ENCODE results near the gene ATP5MC3. TPM values are rescaled to one million over a fixed set of nuclear protein-coding genes. Genes with fewer than 3 reads are reported as not detected.

The ATP5MC3 gene
- total RNA-seq, 1 donor, result 107 TPM

DNA sequence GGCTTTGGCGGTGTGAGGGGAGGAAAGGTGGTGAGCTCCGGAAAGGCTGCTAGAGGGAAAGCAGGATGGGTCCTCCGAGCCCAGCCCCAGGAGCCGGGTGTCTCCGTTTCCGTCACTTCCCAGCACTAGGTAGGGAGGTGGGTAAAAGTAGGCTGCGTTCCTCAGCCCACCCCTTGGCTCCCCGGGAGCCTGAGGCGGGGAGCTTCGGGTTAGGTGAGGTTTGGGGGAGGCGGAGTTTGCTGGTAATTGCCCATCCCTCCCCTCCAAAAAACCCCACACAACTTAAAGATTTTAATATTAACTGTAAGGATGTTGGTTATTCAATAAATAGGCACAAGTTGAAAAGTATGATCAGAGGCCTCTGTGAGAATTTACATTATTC is 13.0 kb downstream of the ATP5MC3 start:
- no peak for DNase-seq (ENCODE audit: low read depth in 2 of 3, low spot score in 2 of 3)

DNA sequence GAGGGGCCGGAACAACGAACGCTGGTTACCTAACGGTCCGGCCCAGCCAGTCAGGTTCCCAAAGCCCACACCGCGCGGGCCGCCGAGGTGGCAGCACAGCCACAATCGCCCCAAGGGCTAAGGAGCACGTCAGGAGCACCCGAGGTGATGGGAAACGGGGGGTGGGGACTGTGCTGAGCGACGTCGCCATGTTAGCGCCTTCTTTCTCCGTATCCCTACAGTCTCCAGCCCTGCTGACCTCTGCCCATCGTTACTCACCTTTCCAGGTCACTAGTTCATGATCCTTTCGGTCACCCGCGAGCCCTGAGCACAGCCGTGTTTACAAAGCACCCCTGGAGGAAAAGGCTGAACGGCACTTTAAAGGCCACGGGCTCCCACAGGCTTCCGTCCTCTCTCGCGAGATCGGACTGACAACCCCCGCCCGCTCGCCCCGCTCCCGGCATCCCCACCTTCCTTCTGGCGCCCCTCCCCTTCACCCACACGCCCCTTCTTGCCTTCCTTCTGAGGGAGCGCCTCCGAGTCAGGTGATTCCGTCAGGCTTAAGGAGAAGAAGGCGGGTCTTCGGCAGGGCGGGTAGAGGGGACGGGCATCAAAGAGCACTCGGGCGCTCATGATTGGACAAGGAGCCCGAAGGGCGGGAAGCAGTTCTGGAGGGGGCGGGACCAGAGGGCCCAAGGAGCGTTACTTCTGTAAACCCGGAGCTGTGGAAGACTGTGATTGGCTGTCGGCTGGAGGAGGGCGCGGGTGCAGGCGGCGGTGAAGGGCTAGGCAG is 13.5 kb downstream of the ATP5MC3 start, which contains the start of gene ATF2:
Gene ATF2 (minus strand): TSS at position 412 of the 772 bp plus-strand sequence. CDS start 31,760 bp downstream, outside the sequence.
- peak; percentile 92 to 100 (median 100) for DNase-seq (ENCODE audit: low read depth in 2 of 3, low spot score in 2 of 3)

DNA sequence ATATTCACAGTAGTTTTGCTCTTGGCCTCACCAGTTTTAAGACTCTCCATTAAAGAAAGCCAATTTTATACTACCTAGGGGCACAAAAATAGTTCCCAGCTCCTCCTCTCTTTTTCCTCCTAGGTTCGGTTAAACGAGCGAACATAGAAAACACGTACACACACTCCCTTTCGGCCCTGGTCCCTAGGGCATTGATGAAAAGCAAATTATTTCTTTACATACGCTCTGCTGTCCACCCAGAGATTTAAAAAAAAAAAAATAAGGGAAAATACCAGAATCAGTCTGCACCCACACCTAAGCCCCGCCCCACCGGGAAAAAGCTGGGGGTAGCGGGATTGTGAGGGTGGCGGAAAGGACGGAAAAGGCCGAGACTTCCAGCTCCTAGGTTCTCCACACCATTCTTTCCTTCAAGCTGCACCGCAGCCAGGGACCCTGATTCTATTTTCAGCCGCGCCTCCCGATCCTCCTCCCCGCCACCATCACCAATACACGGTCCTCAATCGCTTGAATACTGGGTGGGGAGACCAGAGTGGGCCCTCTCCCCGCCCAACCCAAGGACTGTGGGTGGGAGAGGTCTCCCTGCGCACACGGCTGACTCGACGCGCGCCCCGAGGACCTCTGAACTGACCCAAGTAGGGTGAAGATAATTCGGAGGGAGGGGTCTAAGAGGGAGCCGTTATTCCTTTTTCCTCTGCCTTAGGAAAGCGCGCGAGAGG is 14.3 kb downstream of the ATP5MC3 start:
- no peak for DNase-seq (ENCODE audit: low read depth in 2 of 3, low spot score in 2 of 3)

DNA sequence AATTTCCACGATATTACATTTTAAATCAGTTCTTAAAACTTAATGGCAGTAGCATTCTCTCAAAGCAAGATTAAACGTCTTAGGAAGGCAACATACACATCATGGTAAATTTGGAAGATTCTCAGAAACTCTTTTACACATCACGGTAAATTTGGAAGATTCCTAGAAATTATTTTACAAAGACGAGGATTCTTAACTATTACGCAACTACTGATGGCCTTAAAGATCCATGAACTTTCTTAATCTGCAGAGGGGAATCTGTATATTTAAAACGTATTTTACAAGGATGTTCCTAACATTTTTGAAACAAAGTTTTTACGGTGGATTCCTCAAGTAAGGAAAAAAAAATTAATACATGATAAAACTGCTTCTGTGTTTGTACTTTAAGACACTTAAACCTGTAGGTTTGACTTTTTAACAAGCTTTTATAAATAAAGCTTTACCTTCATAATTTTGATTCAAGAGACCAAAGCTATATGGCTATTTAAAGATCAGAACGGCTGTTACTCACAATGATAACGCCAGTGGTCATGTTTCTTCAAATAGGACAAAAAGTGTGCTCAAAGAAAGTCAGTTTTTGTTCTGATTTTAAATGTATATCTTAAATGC is 15.2 kb downstream of the ATP5MC3 start:
- DNase-seq (ENCODE audit: low read depth in 2 of 3, low spot score in 2 of 3), result no peak

DNA sequence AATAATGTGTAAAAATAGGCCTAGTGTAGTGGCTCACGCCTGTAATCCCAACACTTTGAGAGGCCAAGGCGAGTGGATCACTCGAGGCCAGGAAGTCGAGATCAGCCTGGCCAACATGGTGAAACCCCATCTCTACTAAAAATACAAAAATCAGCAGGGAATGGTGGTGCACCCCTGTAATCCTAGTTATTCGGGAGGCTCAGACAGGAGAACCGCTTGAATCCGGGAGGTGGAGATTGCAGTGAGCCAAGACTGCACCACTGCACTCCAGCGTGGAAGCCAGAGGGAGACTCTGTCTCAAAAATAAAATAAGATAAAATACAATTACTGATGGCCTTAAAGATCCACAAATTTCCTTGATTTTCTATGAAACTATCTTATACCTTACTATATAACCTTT is 17.3 kb downstream of the ATP5MC3 start:
- no peak for DNase-seq (ENCODE audit: low read depth in 2 of 3, low spot score in 2 of 3)

DNA sequence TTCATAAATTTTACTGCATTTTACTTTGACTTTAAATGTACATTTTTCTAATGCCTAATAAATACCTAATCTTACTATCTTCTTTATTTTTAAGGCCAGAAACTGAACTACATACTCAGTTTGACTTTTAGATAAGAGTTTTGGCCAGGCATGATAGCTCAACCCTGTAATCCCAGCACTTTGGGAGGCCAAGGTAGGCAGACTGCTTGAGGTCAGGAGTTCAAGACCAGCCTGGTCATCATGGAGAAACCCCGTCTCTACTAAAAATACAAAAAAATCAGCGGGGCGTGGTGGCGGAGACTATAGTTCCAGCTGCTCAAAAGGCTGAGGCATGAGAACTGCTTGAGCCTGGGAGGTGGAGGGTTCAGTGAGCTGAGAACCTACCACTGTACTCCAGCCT is 22.6 kb downstream of the ATP5MC3 start:
- DNase-seq (ENCODE audit: low read depth in 2 of 3, low spot score in 2 of 3), result no peak

DNA sequence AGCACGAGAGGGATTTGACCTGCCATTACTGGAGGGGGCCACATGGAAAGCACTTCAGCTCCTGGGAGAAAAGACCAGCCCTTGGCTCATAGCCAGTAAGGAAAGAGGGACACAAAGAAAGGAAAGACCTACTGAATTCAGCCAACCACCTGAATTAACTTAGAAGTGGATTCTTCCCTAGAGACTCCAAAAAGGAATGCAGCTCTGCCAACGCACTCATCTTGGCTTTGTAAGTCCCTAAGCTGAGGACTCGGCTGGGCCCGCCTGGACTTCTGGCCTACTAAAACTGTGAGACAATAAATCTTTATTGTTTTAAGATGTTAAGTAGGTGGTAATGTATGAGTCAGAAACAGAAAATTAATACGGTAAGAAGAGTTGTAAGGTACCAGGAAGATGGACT is 25.0 kb downstream of the ATP5MC3 start:
- DNase-seq (ENCODE audit: low read depth in 2 of 3, low spot score in 2 of 3), result no peak

DNA sequence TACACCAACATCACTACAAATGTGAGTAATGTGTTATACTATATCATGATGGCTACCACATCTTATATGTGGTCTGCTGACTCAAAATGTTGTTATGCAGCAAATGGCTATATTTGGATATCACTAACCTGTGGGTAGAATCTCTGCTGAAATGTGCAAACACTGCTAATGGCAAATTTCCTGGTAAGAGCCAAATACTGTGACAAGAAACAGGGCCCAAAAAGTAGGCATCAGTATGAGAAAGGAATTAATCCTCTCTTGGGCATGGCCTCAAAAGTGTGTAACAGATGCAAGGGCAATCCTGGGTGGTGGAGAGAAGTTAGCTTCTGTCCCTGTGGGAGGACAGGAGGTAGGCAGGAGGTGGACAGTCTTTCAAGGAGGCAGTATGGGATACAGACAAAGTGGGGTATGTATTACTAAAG is 26.8 kb downstream of the ATP5MC3 start:
- DNase-seq (ENCODE audit: low read depth in 2 of 3, low spot score in 2 of 3), result no peak

GRCh38 chr2:175152242-175152641 is 29.3 kb downstream of the ATP5MC3 start:
- no peak for DNase-seq (ENCODE audit: low read depth in 2 of 3, low spot score in 2 of 3)

DNA sequence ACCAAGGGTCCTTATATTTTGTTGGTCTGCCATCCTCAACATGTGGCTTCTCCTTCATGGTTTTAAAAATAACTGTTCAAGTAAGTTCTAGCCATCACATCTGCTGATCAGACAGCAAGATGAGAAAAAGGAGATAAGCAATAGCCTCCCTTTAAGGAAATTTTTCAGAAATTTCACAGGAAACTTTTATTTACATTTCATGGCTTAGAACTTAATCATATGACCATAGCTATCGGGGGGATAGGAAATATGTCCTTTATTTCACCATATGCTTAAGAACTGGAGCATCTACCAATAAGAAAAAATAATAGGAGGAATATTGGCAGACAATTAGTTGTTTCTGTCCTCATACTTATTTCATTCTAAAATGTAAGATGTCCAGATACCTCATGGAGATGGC is 29.7 kb downstream of the ATP5MC3 start:
- DNase-seq (ENCODE audit: low read depth in 2 of 3, low spot score in 2 of 3), result no peak

- no peak for DNase-seq (ENCODE audit: low read depth in 2 of 3, low spot score in 2 of 3)
Observed at GRCh38 chr2:175147186-175147585, 34.3 kb downstream of the ATP5MC3 start.

DNA sequence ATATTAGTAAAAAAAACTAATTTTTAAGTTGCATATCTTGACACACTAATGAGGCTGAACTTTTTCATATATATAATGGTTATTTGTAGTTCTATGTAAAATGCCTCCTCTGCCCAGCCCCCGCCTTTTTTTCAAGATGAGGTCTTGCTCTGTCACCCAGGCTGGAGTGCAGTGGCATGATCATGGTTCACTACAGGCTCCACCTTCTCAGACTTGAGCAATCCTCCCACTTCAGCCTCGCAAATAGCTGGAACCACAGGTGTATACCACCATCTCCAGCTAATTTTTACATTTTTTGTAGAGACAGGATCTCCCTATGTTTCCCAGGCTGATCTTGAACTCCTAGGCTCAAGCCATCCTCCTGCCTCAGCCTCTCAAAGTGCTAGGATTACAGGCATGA is 37.8 kb downstream of the ATP5MC3 start:
- no peak for DNase-seq (ENCODE audit: low read depth in 2 of 3, low spot score in 2 of 3)

DNA sequence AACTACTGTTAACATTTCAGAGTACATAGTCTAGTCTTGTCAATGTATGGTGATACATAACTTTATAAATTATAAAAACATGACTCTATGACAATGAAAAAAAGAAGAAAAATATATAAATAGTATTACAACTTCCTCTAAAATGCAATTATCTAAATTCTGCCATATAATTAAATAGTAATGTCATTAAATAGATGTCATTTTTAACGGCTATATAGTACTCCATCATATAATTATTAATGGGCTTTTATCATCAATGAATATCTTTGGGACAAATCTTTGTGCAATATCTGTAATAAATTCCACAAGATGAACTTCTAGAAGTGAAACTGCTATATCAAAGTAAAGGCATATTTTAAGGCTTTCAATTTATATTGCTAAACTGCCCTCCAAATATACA is 38.3 kb downstream of the ATP5MC3 start:
- DNase-seq (ENCODE audit: low read depth in 2 of 3, low spot score in 2 of 3), result no peak

DNA sequence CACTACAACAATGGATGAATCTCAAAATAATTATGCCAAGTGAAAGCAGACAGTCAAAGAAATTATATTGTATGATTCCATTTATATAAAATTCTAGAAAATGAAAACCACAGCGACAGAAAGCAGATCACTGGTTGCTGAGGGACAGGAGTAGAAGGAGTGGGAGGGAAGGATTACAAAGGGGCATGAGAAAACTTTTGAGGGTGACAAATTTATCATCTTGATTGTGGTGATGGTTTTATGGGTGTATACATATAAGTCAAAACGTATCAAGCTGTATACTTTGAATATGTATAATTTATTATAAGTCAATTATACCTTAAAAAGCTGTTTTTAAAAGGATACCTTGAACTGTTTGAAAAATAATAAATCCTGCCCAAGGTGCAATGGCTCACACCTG is 41.2 kb downstream of the ATP5MC3 start:
- DNase-seq (ENCODE audit: low read depth in 2 of 3, low spot score in 2 of 3), result no peak

GRCh38 chr2:175137793-175138192 is 43.7 kb downstream of the ATP5MC3 start:
- no peak for DNase-seq (ENCODE audit: low read depth in 2 of 3, low spot score in 2 of 3)

DNA sequence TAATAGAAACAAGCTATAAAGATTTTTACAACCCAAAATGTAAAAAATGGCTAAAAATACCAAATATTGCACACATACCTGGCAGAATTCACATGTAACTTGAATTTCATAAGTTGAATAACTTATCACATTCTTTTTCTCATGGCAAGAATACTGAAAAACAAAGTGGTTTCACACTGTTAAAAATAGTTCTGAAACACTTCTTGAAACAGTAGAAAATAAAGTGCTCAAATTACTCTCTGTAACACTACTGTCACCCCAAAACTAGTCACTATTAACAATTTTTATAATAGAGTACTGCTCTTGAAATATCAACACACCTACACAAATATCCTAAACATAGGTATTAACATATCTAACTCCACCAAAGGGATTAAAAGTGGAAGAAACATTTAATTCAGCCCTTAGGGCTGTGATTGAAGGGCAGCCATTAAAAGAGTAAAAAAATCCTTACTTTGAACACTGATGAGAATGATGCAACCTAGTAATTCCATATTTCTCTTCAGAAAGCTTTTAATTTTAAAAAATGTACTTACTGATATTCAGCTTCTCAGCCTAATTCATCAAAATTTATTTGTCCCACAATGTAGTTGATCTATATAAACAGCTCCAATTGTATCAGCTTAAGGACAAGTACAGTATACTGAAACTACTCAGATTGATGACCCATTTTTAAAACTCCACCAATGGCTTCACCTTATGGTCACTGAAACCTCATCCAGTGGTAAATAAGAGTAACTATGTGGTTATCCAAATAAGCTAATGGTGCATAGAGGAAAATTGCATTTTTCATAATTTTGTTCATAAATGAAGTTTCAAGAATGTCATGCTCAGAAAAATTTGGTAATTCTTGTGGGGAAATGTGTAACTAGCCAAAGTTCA is 44.9 kb downstream of the ATP5MC3 start:
- DNase-seq (ENCODE audit: low read depth in 2 of 3, low spot score in 2 of 3), result no peak

DNA sequence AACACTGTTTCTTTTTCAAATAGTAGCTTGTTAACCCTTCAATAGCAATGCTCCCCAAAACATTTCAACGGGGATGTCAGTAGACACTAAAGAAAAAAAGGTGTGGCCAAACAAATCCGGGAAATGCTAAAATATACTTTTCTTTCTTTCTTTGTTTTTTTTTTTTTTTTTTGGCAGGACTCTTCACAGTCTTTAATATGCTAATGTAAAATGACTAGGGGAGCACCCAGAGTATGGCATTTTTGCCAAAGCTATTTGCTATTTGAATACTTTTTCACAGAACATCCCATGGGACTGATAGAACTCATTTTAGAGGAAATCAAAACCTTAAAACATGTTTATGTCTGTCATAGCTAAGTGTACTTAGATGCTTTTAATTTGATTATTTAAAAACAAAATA is 45.6 kb downstream of the ATP5MC3 start:
- no peak for DNase-seq (ENCODE audit: low read depth in 2 of 3, low spot score in 2 of 3)

GRCh38 chr2:175135177-175135576 is 46.3 kb downstream of the ATP5MC3 start:
- DNase-seq (ENCODE audit: low read depth in 2 of 3, low spot score in 2 of 3), result no peak

GRCh38 chr2:175131252-175131651 is 50.3 kb downstream of the ATP5MC3 start:
- DNase-seq (ENCODE audit: low read depth in 2 of 3, low spot score in 2 of 3), result no peak

GRCh38 chr2:175126661-175127060 is 54.8 kb downstream of the ATP5MC3 start:
- DNase-seq (ENCODE audit: low read depth in 2 of 3, low spot score in 2 of 3), result no peak

All from hematopoietic multipotent progenitor cell (in vitro differentiated cells).